GM21528 (cell line): ENCODE data around the gene RASAL1.
"Not testable (repeated sequence)": the region's sequence is repeated elsewhere in the genome, so short reads cannot be mapped to it uniquely, and the experiment has no call there.

Experiments used
- ATAC-seq: cut with Tn5 transposase; IDR thresholded peaks from one replicate; pipeline ENCODE4 v1.9.1; 2021; ENCODE audit warnings: mild to moderate bottlenecking, moderate library complexity; ENCODE audit not compliant: unreplicated experiment, low FRiP score

The RASAL1 gene

GRCh38 chr12:113142886-113143332 is 7.3 kb upstream of the RASAL1 start:
- ATAC-seq, result no peak

DNA sequence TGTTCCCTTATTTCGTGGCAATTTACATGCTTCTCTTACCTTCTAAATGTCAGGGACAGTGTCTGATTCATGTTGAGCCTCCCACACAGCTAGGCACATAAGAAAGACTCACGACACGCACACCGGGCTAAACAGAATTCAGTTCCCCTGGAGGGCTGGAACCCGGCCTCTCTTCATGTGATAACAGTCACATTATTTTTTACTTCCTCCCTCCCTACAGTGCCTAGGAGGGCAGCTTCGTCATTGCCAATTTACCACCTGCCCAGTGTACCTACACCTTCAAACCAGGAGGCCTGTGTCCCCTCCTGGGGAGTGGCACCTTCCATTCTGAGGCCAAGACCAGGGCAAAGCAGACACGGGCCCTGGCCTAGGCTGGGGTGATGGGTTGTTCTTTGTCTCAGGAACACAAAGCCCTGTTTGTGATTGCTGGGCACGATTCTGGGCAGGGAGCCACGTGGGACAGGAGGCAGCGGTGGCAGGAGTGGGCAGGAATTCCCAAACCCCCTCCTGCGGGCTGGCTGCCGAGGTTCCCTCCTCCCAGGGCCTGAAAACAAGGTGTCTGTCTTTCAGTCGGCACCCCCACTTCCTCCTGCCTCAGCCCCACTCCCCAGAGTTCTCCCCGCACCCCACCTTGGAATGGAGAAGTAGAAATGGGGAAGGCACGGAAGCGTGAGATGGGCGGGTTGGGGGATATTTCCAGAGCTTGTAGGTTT is 6.8 kb upstream of the RASAL1 start:
- no peak for ATAC-seq

DNA sequence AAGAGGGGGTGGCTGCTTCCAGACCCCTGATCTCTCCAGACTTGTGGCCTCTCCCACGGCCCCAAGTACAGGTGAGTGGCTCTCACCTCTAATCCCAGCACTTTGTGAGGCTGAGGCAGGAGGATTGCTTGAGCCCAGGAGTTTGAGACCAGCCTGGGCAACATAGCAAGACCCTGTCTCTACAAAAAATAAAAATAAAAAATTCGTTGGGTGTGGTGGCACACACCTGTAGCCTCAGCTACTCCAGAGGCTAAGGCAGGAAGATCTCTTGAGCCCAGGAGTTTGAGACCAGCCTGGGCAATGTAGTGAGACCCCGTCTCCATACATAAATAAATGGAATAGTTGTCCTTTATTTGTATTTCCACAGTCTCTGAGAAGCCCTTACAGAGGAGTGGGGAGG is 6.2 kb upstream of the RASAL1 start:
- not testable (repeated sequence) for ATAC-seq

DNA sequence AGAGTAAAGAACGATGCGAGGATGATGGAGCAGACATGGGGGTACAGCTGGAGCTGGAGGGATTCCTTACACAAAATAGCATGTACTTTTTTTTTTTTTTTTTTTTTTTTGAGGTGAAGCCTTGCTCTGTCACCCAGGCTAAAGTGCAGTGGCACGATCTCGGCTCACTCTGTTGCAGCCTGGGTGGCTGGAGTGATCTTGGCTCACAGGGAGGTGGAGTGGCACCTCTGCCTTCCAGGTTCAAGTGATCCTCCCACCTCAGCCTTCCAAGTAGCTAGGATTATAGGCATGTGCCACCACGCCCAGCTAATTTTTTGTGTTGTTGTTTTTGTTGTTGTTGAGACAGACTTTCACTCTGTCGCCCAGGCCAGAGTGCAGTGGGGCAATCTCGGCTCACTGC is 5.1 kb upstream of the RASAL1 start:
- no peak for ATAC-seq

- ATAC-seq, result no peak
Measured at GRCh38 chr12:113138826-113139225, 3.3 kb upstream of the RASAL1 start.

- ATAC-seq, result no peak
Measured at GRCh38 chr12:113137861-113138783, 2.6 kb upstream of the RASAL1 start.

DNA sequence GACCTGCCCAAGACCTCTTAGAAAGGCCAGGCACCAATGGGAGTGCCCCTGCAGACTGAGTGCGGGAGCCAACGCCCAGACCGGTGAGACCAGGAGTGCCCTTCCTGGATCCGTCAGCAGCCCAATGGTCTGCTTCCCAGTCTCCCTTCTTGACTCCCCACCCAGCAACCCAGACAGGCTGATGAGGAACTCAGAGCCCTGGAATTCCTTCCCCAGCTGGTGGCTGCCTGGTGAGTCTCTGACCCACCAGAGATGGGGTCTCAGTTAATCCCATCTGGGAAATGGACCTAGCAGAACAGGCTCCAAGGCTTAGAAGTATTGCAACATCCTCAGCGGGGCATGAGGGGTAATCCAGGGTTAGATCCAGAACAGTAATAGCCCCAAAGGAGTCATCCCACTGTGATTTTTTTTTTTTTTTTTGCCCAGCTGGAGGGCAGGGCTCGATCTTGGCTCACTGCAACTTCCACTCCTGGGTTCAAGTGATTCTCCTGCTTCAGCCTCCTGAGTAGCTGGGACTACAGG is 1.5 kb upstream of the RASAL1 start:
- ATAC-seq, result no peak

- no peak for ATAC-seq
Measured at GRCh38 chr12:113136128-113136989, 798 bp upstream of the RASAL1 start.

GRCh38 chr12:113134521-113134951 is 1.0 kb downstream of the RASAL1 start:
- ATAC-seq, result no peak

DNA sequence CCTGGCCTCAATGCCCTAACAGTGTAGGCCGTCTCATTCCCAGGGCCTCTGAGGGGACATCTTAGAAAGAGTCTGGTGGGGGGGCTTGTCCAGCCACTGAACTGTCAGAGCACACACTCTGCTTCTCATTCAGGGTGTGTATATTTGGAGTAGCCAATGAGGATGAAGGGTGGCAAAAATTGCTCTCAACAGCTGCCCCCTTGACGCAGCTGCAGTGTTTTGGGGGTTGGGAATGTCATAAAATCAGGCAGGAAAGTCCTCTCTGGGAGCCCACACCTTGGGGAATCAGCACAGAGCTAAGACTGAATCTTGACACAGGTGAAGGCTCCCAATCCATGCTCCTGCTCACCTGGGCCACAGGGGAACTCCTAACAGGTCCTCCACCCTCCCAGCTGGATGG is 1.5 kb downstream of the RASAL1 start:
- ATAC-seq, result no peak

DNA sequence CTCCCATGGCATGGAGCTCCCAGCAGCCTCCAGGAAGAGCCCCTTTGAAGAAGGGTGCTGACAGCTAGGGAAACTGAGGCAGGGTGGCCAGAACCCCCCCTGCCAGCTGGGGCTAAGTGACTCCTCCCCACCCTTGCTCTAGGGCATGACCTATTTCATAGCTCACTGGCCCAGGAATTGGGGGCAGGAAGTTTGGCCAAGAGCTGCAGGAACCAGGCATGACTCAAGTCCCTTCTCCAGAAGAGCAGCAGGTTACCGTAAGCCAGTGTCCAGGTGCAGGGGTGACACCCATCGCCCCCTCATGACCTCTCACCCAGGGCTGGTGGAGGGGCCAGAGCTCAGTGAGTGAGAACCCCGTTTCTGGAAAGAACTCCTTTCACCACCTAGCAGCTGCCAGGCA is 1.9 kb downstream of the RASAL1 start:
- no peak for ATAC-seq

- ATAC-seq, result no peak
Measured at GRCh38 chr12:113133036-113133435, 2.5 kb downstream of the RASAL1 start.

- no peak for ATAC-seq
Measured at GRCh38 chr12:113131556-113131955, 4.0 kb downstream of the RASAL1 start.

DNA sequence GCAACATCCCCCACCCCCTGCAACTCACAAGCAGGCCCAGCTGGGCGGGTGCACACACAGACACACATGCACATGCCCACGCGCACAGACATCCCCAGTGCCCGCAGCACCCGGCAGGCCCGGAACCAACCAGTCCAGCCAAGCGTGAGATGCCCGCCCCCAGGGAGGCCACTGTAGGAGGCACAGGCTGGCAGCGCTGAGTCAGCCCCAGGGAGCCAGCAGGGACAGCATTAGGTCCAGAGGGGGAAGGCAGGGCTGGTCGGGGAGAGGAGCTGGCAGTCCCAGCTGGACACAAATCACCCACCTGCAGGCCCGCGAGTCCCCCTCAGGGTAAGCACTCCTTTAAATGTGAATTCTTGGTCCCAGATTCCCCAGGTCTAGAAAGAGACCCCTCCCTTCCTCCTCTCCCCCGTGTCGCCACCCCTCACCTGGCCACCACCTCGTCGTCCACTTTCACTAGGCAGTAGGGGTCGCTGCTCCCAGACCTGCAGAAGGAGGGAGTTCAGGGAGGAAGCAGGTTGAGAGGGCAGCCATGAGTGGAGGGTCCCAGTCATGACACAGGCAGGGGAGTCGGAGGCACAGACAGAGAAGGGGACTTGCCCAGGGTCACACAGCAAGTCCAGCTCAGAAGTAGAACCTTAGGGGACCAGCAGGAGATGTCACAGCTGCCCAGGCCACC is 5.0 kb downstream of the RASAL1 start:
- no peak for ATAC-seq

GRCh38 chr12:113129664-113130456 is 5.7 kb downstream of the RASAL1 start:
- ATAC-seq, result no peak

DNA sequence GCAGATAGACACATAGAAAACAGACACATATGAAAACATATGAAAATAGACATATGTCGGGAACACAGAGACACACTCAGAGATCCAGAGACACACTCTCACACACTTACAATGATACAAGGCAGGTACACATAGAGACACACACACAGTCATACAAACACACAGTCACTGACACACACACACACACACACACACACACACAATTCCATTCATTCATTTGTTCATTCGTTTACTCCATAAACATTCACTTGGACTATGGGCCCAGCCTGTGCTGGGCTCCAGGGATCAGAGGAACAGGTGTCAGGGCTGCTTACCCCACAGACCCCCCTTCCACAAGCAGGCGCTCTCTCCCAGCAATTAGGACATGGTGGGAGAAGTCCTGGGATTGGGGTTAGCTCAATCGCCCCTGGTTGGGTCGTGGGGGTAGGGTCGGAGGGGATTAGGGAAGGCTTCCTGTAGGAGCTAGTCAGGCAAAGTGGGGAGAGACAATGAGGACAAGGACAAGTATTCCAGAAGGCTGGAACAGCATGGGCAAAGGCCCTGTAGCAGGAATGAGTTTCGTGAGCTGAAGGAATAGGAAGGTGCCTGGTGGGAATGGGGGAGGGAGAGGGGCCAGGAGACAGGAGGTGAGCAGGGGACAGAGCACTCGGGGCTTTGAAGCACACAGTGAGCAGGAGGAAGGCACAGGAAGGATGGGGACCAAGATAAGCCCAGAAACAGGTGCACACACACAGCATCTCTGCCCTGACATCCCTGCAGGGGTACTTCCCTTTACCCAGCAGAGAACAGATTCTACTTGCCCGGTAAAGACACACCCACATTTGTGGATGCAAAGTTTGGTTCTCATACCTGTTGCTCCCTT is 6.5 kb downstream of the RASAL1 start:
- no peak for ATAC-seq

GRCh38 chr12:113127791-113128199 is 7.8 kb downstream of the RASAL1 start:
- no peak for ATAC-seq

DNA sequence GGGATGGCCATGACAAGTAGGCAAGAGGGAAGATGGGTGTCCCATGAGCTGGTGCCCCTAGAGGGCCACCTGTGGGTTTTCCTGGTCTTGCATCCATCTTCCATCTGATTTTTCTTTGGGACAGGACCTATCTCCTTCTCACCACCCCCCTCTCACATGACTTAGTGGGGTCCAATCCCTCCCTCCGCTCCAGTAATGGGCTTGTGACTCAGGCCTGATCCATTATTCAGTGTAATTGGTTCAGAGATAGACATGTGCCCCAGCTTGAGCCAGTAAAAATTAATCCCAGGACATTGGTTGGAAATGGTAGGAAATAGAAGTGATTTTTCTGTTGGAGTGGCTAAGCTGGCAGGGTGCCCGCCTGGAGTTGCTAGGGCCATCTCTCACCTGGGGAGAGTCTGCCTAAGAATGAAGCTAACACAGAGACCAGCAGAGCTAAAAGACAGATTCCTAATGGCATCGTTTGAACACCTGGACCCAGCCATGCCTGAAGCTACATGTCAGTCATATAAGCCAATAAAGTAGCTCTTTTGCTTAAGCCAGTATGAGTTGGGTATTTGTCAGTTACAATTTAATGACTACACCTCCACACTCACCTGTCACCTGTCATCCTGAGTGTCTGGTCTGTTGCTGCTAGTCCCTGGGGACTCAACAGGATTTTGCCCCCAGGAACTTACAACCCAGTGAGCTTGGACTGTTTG is 14.7 kb downstream of the RASAL1 start:
- ATAC-seq, result no peak
